ENCODE measurements around the gene ASF1A.

The ASF1A gene

DNA sequence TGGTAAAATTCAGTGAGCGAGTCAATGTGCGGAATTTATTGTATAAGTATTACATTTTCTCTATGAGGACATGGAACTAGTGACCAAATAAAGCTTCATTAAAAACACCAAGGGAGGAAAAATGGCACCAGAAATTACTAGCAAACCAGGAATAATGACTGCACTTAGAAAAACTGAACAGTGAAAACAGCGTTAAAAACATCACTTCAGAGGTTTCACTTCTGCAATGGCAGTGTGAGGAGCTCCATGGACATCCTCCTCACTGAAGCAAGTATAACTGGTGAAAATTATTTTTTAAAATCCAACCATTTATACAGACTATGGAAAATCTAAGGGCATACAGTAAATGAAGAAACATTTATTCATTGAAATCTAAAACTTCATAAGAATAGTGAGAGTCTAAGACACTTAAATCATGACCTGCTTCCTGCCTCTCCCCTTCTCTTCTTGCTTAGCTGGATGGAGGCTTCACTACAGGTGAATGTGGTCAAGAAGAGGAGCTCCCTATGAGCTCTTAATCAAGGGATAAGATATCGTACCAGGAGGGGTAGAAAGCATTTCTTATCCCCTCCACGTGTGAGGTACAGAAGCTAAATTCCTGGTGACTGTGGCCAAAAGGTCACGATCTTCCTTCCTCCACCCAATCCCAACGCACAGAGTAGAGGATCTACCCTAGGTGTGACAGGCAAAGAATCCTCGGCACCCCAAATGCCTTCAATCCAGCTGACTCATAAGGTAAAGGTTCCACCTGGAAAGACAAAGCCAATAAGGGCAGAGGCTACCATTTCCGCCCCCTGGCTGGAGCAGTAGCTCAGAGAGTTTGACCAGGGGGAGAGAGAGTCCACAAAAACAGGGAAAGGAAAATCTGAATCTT lies 12.3 kb upstream of the ASF1A start:
- DNase-seq (ENCODE audit: low read depth), result no peak

DNA sequence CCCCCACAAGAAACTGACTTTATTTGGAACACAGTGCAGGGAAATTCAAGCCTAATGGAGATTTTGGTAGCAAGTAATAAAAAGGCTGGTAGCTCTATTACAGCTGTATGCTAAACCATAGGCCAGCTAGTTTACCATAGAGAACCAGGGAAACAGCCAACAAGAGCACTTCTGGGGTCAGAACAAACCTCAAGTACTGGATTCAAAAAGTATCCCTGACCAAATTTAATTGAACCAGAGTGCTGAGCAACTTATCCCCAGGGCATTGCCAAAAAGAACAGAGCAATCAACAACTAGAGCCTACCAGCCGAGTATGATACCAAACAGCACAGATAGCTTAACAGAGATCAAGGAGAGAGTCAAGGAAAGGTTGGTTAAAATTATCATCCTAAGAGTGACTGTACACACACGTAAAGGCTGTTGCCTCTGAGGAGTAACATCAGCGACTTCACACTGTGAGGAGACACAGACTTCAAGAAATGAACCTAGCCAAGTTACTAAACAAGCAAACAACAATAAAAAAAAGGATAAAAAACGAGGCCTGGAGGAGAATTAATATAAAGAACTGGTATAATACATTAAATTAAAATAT lies 11.5 kb upstream of the ASF1A start:
- DNase-seq (ENCODE audit: low read depth), result no peak

DNA sequence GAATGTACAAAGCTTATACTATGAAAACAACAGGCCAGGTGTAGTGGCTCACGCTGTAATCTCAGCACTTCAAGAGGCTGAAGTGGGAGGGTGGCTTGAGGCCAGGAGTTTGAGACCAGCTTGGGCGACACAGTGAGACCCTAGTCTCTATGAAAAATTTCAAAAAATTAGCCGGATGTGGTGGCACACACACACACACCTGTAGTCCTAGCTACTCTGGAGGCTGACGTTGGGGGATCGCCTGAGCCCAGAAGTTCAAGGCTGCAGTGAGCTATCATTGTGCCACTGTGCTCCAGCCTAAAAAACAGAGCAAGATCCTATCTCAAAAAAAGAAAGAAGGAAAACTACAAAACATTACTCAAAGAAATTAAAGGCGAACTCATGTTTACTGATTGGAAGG lies 7.3 kb upstream of the ASF1A start:
- no peak for DNase-seq (ENCODE audit: low read depth)

DNA sequence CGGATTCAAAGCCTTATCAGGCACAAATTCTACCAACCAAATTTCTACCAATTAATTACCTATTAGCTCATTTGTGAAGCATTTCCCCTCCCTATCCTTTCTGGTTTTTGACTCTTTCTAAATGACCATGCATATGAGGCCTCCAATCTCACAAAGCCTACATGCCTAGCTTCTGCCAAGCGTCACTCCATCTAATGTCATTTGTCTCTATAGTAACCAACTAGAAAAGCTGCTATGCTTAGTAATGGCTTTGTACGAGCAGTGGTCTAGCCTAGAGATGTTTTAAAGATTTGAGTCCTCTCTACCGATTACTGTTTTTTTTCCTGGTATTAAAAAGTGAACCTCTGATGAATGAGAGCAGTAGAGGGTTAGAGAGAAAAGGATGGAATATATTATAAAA lies 4.8 kb upstream of the ASF1A start:
- DNase-seq (ENCODE audit: low read depth), result no peak

DNA sequence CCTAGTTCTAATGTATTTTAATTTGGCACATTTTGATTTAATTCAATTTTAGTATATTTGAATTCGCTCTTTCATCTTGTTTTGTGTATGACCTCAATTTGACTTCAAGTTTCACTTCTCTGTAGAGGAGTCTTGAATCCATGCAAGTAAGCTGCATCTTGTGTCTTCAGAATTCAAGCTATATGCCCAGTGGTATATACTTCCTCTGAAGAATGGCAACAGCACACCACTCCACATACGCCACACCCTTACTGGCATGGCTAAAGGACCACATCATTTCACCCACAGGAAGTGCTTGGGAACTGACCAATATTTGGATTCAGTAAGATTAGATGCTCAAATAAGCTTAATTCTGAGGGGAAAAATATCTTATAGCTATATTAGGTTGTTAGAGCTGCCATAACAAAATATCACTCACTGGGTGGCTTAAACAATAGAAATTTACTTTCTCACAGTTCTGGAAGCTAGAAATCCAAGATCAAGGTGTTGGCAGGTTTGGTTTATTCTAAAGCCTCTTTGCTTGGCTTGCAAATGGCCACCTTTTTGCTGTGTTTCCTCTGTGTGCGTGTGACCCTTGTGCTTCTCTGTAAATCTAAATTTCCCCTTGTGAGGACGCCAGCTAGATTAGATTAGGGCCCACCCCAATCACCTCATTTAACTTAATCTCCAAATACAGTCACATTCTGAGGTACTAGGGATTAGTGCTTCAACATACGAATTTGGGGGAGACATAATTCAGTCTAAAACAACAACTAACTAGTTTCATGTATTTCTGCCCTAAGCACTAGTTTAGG lies 2.8 kb upstream of the ASF1A start:
- DNase-seq (ENCODE audit: low read depth), result no peak

DNA sequence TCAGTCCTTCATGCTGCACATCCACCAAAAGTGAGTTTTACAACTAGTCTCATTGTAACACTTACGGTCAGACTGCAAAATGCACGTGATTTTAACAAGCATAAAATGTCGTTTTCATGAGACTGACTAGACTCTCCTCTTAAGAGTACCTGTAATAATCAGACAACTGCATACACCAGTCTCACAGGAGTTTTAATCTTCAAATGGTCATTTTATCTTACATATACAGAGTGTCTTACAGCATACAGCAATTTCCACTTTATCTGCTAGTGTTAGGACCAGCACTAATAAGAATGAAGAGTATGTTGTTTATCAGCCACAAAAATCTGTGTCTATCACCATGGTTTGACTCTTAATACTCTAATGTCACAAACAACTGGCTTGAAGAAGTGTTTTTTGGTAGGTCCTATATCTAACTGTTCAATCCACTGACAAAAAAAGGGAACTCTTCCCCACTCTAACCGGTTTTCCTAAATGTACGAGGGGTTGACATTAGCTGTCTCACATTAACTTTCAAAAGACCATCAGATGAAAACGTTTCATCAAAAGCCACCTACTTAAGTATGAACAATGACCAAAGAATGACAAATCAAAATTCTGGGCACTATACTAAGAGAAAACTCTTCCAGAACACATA lies 1.5 kb upstream of the ASF1A start:
- DNase-seq (ENCODE audit: low read depth), result no peak

DNA sequence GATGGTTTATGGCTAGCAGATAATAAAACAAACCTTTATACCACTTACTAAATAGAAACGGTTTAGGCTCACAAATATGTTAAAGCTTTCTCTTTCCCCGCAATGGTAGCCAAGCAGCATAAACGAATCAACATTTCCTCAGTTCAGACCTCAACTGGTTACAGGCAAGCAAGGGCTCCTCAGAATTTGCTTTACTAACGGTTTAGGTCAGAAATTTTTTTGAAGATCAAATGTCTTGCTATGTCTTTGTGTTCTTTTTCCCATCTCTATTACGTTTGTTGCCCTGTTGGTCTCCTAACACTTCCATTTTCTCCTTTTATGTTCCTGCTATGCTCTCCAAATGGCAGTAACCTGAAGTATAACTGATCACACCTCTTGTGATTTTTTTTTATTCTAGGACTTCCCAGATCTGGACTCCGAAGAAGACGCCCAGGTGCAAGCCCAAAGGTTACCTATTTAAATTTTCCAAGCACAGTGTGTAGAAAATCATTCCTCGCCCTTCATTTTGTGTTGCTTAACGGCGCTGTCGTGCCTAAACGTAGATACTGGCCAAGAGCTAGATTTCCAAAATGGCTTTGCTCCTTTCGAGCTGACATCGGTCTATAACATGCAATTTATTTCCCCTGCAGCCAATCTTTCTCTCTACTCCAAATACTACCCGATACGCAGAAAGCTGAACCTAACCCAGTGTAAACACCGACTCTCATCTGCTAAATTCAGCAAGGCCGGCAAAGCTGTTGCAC lies 717 bp upstream of the ASF1A start:
- DNase-seq (ENCODE audit: low read depth), result peak; percentile 18

DNA sequence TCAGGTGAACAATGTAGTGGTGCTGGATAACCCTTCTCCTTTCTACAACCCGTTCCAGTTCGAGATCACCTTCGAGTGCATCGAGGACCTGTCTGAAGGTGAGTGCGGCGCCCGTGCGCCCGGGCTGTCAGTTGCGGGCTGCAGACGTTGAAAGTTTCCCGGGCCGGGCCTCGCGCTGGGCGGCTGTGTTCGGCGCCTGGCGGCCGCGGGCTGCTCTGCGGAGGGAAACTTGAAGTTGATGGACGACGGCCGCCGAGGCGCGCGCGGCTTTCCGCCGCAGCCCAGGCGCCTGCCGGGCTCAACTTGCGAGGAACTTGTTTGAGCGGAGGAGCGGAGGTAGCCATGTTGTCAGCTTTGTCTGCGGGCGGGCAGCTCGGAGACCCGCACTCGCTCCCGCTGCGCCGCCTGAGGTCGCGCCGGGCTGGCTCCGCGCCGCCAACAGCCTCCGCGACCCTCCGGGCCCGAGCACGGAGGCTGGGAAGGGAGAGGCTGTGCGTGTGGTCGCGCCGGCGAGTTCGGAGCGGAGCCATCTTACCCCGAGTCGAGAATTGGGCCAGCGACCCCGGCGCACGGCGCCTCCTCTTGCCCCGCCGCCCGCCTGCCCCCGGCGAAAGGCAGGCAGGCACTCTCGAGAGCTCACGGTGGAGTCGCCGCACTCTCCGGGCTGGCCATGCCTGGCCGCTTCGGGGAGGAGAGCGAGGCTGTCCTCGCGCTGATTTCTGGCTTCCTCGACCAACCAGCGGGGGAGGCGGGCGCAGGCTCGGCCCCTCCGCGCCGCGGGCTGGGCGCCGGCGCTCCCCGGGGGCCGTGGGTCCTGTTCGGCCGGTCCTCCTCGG lies 691 bp downstream of the ASF1A start:
- DNase-seq (ENCODE audit: low read depth), result peak; percentile 25

DNA sequence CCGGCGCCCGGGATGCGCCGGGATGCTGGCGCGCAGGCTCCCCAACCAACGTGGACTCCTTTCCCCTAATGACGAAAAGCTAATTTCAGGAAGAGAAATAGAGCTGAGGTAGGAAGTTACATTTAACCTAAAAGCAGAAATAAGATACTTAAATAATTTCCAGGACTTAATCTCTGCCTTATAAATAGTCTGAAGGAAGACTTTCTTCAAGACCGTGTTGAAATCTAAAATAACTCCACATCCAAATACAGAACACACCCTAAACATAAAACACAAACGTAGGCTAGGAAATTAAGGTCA lies 1.3 kb downstream of the ASF1A start:
- no peak for DNase-seq (ENCODE audit: low read depth)

DNA sequence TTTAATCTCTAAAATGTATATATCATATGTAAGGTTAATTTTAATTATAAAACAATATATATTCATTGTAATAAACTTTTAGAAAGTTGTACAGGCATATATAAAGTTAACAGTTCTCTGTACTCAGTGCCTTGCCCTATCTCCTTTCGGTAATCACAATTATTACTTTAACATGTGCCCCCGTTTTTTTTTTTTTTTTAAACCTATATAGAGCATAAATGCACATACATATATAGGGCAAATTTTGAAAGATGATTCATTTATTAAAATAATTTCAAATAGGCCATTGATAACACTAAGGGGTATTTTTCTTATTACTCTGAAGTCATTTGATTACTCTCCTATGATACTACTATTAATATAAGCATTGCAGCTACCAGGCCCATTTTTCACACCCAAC lies 1.9 kb downstream of the ASF1A start:
- no peak for DNase-seq (ENCODE audit: low read depth)

DNA sequence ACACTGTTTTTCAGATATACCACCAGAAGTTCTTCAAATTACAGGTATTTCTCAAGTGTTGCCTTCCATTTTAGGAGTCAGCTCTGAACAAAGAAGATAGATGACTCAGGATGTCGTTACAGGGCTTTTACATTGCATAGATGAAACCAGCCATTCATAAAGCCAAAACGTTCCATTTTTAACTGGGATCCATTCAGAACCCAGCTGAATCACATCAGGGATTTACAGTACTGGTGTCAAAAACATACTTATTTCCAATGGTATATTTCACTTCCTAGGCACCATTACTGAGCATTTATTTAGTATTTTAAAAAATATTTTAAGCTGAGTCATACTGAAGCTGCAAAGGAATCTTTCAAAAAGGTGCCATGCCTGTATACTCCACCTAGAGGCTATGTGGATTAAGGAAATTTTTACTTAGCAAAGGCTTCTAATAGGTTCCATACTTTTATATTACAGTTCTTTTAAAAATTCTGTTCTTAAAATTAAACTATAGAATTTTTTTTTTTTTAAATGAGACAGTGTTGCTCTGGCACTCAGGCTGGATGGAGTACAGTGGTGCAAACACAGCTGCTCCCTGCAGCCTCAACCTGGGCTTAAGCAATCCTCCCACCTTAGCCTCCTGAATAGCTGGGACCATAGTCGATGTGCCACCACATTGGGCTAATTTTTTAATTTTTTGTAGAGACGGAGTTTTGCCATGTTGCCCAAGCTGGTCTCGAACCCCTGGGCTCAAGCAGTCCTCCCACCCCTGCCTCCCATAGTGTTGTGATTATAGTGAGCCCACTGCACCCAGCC lies 2.6 kb downstream of the ASF1A start:
- no peak for DNase-seq (ENCODE audit: low read depth)

DNA sequence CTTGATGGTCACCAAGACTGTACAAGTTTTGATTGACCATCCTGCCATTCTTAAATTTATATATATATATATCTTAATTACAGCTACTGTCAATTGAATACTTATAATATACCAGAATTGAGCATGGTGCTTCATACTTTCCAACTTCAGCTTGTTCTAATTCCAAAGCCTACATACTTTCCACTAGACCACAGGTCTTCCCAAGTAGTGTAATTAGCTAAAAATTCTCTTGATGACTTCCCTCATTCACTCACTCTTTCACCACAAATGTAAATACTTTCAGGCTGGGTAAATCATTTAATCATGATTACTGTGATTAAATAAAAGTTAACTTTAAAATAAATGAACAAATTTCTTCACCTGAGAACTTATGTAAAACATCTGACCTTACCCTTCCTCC lies 3.4 kb downstream of the ASF1A start:
- DNase-seq (ENCODE audit: low read depth), result no peak

DNA sequence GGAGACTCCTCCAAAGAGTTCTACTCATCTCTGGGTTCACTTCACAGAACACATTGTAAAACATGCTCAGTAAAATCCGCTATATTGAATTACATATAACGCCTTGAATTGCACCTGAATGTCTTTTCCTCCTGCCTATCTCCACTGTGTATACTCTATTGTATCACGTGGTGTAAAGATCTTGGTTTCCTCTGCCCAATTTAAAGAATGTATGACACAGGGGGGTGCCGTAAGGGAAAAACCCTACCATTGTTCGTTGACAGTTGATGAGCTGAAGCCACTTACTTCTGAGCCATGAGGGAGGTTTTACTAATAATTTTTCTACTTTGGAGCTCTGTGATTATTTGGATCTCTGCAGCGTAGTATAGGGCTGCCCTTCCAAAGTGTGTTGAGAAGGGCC lies 6.0 kb downstream of the ASF1A start:
- DNase-seq (ENCODE audit: low read depth), result no peak

DNA sequence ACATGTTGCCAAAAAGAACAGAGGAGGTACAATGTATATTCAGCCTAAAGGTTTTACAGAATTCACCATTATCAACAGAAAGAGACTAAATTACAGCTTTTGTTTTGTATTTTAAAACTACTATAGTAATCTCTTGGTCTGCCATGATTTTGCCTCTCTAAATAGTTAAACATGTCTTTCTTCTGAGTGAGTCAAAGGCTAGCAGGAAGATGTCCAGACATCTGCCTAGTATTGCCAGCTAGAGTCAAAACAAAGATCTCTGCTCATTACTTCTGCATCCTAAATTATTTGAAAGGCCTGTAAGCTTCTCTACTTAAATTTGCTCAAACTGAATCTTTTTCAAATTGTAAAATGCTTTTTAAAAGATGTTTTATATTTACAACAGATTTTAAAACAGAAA lies 8.8 kb downstream of the ASF1A start:
- no peak for DNase-seq (ENCODE audit: low read depth)

DNA sequence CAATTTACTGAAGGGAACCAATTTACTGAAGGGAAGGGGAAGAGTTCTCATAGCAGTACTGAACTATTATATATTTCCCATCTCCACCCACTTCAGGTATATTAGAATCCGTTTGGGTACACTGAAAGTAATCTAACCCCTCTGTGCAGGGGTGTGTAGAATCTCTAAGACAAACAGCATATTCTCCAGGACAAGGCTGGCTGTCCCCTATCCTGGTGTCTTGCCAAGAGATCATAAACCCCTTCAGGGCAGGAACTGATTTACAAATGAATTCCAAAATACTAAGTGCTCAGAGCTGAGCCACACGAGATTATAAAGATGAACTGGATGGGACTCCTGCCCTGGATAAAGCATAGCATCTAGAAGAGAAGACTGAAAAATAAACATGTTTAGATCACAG lies 9.2 kb downstream of the ASF1A start:
- DNase-seq (ENCODE audit: low read depth), result no peak

DNA sequence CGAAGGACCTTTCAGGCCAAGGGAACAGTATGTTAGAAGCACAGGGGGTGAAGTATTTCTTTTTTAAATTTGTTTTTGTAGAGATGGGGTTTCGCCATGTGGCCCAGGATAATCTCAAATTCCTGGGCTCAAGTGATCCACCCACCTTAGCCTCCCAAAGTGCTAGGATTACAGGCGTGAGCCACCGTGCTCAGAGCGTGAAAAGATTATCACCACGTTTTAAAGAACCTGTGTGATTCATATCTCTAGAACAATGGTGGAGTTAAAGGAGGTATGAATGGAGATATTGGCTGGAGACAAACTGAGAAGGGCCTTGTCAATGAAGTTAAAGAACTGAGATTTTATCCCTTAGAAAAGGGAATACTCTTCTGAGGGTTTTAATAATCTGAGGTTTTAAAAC lies 9.7 kb downstream of the ASF1A start:
- DNase-seq (ENCODE audit: low read depth), result no peak

DNA sequence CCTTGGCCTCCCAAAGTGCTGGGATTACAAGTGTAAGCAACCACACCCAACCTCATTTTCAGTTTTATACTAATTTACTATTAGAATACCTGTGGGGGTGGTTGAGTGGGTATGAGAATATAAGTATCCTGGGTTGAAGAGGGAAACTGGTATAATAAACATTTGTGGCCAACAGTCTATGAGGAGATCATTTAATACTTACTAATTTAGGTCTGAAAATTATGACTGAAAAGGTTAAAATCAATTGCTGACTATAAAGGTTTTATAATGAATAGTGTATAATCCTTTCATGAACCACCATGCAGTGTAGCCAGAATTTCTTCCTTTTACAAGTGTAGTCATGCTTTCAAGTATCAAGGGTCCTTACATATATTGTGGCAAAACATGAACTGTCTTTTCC lies 11.1 kb downstream of the ASF1A start:
- DNase-seq (ENCODE audit: low read depth), result no peak

DNA sequence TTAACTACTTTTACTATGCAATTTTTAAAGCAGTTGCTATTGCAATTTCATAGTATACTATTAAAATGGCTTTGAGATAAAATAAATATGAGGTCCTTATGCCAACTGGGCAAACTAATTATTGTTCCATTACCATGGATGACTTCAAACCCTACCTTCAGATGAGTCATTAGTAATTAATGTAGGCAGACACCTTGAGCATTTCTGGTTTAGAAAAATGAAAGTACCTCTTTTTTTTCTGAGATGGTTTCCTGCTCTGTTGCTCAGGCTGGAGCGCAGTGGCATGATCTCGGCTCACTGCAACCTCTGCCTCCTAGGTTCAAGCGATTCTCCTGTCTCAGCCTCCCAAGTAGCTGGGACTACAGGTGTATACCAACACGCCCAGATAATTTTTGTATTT lies 11.9 kb downstream of the ASF1A start:
- DNase-seq (ENCODE audit: low read depth), result no peak

DNA sequence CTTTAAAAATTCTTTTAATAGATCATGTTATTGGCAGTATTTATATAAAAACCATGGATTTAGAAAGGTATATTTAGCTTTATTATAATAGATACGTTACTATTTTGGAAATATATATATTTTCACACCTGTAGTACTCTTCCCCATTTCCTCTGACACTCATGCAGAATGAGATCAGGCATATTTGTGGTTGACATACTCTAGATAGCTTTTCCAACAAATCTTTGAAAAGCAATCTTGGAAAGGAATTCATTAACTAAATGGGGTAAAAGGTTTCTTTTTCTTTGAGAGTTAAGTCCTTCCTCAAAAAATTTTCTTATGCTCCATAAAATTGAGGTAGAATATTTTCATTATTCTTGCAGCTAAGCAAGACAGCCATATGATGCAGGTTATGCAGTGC lies 14.5 kb downstream of the ASF1A start:
- DNase-seq (ENCODE audit: low read depth), result no peak

DNA sequence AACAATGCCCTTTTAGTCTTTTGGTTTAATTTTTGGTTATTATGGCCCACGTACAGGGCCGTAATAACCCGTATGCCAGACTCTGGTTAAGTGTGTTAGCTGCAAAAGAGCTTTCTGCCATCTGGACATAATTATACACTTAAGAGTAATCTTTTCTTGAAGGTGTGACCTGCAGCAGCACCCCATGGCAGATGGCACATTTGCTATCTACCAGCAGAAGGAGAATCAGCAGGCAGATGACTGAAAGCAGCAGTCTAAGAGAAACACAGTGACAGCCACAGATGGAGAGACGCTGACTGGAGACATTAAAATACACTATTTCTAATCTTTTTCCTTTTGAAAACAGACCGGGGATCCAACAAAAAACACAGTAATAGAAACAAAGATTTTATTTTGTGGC lies 18.7 kb downstream of the ASF1A start:
- DNase-seq (ENCODE audit: low read depth), result no peak
